Occipital lobe (tissue), 2 donors: ENCODE results near the gene TAC3. TPM values are rescaled to one million over a fixed set of nuclear protein-coding genes. Genes with fewer than 3 reads are reported as not detected.
"Not testable (repeated sequence)": the region's sequence is repeated elsewhere in the genome, so short reads cannot be mapped to it uniquely, and the experiment has no call there.

Source experiments
- DNase-seq: peaks from one replicate; lab custom pipeline; 2025; lab: John Stamatoyannopoulos, UW
- total RNA-seq: library from RNA; depleted of rRNA; stranded (reverse); fragments of >200 nt; gene quantifications from one replicate; pipeline ENCODE4 v1.2.3, GENCODE V29; 2014

Gene TAC3
- total RNA-seq, 1 donor from 2014 or later: 1.6 TPM

DNA sequence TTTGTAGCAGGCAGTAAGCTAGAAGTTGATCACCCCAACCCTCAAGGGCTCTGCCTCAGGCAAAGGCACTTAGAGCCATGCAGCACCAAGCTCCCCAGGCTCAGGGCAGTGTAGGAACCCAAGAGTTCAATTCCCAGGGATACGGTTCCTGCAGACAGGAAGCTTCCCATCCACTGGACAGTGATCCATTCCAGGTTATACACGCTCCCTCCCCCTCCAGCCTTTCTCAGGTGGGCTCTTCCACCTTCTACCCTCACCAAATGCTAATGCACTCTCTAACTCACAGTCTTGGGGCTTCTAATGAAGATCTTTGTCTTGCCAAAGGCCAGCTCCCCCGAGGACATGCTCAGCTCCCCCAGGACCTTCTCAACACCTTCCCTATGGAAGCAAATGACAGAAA is 20.9 kb upstream of the TAC3 start:
- no peak for DNase-seq

DNA sequence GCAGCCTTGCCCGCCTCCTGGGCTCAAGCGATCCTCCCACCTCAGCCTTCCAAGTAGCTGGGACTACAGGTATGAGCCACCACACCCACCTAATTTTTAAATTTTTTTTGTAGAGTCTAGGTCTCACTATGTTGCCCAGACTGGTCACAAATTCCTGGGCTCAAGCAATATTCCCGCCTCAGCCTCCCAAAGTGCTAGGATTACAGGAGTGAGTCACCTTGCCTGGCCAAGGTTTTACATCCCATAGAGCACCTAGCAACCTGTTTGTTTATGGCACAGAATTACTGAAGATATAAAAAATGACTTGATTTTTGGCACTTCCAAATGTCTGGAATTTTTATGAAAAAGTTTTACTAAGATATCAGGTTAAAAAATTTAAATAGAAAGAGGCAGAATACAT is 17.1 kb upstream of the TAC3 start:
- no peak for DNase-seq

DNA sequence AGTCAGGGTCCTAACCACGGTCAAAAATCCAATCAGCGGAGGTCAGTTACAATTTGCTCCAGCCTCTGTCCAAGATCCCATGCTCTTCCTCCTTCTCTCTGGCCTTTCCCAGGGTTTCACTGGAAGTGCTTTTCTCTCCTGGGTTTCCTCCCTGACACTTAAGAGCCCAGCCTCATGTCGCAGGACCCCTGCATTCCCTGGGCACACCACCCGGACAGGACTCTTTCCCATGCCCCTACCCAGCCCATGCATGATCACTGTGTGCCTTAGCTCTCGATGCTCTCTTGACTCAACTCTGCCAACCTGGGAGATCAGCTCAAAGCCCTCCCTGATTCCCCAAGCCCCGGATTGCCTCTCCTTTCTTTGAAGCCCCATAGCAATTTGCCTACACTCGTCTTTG is 15.5 kb upstream of the TAC3 start:
- DNase-seq: no peak

DNA sequence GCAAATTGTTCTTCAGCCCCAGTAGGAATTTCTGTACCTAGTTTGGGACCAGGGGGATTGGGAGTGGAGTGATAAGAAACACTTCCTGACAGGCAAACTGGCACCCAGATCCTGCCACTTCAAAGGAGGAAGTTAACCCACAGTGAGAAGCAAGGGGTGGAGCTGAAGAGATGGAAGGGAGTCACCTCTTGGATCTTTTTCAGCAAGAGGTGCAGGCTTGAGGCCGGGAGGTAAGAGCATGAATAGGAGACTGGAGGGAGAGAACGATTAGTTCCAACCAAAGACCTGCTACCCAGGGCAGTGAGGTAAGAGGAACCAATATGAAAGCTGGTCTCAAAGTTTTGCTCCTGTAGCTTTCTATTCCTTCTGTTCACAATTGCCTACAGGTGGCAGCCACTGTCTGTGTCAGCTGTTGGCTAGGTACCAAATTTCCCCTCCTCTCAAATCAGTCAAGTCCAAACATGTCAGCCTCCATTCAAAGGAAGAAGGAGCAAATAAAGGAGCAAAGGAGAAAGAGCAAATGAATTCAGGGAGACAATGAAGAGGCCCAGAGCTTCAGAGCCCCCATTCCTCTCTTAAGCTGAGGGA is 14.9 kb upstream of the TAC3 start:
- DNase-seq: no peak

DNA sequence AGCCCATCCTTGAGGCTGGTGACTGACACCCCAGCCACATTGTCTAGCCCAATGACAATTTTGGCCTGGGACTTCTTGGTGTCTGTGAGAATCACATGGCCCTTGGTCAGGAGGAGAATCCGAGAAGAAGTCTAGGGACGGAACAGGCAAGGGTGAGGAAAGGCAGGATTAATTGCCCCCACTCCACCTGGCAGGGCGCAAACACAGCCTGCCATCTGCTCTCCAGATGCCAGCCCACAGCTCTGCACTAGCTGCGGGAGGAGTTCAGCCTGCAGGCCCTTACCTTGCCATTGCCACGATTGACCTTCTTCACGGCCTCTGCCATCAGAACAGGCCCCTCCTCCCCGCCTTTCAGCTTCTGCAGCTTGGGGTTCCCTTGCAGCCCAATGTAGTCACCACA is 13.1 kb upstream of the TAC3 start:
- no peak for DNase-seq

DNA sequence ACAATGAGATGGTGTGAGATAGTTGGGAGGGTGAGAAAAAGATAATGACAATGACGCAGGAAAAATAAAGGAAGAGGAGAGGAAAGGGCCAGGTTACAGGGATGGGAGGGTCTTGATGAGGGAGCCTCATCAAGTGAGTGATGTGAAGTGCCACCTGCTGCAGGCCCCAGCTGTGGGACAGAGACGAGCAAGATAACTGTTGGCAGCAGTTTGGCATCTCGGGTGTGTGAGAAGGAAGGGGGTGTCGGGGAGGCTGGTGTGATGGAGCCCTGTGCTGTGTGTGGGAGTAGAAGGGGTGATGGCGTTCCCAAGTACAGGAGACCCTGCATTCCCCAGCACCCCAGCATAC is 11.4 kb upstream of the TAC3 start:
- DNase-seq: no peak

DNA sequence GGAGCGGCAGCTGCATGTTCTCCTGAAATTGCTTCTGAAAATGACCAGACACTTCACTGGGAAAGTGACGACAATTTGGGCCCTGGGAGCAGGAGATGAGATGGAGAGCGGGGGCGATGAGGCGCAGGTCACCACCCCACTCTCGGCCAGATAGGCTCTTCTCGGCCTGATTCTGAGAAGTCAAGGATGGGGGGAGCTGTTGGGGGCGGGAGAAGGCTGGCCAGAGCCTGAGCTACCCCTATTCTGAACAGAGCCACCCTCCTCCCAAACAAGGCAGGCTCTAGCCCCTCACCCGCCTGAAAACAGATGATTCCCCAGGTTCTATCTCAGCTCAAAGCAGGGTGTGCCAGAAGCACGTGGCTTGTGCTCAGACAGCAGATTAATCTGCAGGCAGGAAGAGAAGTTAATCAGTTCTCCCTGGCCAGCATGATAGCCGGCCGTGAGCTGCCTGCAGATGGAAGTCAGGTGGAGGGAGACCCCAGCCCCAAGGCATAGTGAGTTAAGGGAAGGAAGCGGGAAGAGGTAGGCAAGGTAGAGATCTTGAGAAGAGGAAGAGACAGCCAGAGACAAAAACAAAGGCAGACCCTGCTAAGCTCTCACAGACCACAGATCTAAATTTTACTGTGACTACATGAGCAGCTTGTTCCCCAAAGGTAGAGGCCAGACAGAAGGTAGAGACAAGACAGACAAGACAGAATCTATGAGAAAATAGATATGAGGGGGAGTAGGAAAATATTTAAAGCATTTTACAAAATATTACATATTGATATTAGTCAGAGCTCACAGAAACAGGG is 10.9 kb upstream of the TAC3 start:
- DNase-seq: no peak

DNA sequence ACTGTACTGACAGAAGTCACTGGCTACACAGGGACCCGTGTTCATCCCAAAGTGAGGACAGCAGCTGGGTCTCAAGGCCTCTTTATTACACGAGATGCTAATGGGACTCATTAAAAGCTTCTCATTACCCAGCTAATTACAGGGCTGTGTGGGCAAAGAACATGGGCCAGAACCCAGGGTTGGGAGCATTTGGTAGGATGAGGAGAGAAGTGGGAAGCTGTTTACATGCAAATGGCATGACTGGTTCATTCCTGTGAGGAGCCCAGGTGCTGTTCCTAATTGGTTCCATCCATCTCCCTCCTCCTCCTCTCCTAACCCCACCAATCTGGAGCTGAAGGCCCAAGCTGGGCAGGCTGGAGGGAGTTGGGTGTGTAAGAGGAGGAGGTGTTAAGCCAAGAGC is 8.9 kb upstream of the TAC3 start:
- DNase-seq: no peak

DNA sequence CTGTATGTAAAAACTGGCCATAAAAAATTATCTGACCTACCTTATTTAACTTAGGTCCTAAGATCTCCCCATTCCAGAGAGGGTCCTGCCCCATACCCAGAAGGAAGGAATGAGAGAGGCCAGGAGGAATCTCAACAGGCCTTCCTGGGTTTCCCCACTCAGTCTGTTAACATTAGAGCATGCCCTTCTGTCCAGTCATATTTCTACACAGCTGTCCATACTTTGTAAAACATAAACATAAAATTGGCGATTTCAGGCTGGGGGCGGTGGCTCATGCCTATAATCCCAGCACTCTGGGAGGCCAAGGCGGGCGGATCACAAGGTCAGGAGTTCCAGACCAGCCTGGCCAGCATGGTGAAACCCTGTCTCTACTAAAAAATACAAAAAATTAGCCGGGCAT is 6.0 kb upstream of the TAC3 start:
- DNase-seq: not testable (repeated sequence)

DNA sequence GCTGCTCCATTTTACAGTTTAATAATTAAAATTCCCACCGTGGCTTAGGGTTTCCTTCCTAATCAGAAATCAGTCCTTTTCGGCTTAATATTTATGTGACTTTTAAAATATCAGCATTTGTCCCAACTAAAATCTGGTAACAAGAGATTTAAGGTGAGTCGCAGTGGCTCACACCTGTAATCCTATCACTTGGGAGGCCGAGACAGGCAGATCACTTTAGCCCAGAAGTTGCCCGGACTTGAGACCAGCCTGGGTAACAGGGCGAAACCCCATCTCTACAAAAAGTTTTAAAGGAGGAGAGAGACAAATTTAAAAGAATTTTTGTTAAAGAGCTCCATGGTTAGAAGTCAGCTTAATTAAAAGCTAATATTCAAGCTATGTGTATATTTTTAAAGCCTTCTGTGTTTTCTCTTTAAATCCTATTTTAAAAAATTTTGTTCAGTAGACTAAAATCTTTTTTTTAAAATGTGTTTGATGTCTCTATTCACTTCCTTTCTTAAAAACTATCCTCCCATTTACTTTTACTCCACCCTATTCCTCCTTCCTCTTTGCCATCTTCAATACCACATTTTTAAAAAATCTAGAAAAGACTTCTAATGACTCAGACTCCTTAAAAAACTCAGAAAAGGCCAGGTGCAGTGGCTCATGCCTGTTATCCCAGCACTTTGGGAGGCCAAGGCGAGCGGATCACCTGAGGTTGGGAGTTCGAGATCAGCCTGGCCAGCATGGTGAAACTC is 3.8 kb upstream of the TAC3 start:
- DNase-seq: no peak

DNA sequence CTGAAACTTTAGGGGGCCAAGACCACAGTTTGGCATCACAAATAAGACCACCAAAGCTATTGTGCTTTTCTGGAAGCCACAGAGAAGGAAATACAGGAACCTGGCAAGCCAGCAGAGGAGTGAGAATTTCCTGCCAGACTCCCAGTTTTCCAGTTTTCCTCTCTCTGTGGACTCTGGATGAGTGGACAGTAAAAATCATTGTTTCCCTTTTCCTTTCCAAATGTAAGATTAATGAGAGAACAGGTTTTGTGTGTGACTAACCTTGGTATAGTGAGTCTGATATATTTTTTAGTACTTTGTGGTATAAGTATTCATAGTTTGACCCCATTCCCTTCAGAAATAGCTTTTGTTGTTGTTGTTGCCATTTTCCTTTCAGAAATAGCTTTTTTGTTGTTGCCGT is 2.6 kb upstream of the TAC3 start:
- no peak for DNase-seq

DNA sequence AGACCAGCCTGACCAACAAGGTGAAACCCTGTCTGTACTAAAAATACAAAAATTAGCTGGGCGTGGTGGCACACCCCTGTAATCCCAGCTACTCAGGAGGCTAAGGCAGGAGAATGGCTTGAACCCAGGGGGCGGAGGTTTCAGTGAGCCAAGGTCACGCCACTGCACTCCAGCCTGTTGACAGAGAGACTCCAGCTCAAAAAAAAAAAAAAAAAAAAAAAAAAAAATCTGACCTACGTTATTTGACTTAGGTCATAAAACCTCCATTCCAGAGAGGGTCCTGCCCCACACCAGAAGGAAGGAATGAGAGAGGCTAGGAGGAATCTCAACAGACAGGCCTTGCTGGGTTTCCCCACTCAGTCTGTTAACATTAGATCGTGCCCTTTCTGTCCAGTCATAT is 2.0 kb upstream of the TAC3 start:
- DNase-seq: not testable (repeated sequence)

DNA sequence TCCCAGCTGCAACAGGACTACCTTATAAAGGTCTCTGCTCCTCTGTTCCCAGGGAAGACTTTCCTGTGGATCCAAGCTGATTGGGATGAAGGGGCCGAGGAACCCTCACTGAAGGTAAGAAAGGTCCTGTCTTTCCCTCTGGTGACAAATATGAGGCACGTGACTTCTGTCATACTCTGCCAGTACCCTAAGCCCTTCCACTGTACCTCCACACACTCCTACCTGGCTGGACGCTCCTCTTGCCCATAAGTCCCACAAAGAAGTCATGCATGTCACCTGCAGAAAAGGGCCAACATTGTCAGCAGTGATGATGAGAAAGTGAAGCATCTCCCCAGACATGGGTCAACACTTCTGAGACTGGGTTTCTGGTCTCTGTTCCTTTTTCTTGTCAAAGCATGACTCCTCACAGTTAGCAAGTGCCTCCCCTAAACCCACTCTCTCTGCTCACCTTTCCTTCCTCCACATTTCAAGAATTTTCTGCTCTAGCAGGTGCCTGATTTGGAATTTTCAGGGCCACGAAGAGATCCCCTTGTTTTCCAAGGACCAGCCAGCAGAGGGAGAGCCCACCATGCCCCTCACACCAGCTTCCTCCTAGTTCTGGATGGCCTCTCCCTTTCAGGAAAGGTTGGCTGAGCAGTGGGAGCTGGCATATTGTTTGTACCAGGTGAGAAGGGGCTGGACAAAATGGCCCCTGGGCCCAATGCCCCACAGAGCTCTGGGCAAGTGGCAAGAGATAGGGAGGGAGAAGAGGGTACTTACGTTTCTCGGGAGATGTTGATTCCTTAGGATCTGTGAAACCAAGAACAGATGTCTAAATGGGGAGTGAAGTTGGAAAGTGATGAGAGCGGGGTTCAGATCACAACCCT is 3.5 kb downstream of the TAC3 start:
- DNase-seq: no peak

DNA sequence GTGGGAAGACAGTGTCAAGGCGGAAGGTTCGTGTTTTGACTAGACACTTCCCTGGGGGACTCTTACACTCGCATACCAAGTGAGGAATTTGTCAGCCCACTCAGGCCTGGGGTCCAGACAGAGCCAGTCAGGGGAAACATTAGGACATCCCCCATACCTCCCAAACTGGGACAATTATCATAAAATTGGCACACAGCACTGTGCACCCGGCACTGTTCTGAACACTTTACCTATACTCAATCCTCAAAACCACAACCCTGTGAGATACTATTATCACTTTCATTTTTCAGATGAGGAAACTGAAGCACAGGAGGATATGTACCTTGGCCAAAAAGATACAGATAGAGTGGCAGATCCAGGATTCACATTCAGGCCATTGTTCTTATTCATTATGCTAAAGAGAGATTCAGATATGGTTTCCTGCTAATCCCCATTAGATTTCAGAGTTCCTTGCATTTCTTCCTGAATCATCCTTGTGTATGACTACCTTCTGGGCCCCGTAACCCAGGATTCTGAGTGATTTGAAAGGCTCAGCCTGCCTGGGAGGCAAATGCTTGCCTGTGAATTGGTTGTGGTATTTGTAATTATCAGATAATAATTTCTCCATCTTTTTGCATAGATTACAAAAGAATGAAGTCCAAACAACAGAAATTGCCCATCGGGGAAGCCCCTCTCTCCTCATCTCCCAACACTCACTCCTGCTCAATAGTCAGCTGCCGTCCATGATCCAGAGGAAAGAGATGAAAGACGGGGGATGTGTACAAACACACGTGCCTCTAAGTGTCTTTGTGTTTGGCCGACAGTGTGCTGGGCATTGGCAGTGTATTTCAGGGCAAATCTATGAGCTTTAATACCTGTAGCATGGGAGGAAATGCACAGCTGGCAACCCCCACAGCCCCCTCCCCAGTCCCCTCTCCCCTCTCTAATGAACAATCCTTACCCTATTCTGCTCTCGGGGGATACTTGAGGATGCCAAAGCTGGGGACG is 4.6 kb downstream of the TAC3 start:
- DNase-seq: no peak

DNA sequence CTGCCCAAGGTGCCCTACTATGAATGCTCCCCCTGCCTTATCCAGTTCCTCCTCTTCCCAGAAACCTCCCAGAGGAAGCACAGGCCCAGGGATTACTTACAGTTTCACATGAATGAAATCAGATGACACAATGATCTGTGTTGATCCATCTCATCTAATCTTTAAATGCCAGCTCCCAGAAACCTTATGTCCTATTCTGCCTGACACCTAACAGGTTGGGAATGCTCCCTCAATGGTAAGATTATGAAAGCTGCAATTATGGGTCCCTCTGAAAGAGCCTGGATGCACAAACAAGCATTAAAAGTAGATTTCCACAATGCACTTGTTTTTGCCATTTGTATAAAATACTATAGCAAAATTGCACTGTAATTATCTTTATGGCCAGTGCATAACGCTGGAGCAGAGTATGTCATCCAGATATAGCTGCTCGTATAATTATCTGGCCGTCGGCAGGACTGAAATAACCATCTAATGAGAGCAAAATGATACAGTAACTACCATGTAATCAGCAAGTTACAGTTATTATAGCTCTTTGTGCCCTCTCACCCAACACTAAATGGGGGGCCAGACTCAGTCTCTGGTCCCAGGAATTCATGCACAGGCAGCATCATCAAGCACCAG is 5.6 kb downstream of the TAC3 start:
- no peak for DNase-seq

DNA sequence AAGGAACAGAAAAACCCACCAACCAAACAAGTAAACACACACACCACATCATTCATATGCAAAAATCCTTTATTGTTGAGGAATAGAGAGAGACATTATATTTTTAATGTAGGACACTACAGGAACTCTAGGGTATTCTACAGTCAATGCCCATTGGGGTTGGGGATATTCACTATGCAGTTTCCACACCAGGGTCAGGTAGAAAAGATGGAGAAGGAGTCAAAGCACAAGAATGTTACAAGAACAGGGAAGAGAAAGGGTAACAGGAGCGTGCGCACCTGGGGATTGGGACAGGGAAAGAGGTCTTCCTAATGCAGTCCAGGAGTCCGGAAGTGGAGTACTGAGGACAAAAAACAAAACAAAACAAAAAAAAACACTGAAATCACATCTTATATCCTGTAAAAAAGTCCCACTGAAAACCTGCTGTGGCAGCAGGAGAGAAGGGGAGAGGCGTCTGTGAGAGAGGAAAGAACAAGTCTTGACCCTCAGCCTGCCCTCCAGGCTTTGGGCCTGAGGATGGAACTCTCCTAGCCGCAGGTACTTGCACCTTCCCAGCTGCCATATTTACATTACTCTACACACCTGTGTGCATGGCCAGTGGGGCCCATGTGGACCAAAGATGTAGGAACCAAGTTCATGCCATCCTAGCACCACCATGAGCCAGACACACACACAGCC is 6.2 kb downstream of the TAC3 start:
- DNase-seq: no peak

DNA sequence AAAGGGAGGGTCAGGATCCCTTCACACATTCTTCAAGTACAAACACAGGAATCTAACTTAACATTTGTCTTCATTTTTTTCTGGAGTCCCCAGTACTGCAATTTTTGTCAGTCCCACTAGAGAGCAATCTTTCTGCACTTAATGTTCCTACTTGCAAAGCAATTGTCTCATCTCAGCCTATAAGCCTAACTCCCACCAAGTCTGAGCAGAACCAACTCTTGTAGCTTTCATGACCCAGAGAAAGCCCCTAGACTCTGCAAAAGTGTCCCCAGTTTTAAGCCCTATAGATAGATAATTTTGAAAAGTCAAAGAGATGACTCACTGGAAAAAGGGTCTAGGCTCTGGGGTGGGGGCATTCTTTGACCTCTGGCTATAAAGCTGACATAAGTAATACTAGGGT is 8.2 kb downstream of the TAC3 start:
- no peak for DNase-seq

DNA sequence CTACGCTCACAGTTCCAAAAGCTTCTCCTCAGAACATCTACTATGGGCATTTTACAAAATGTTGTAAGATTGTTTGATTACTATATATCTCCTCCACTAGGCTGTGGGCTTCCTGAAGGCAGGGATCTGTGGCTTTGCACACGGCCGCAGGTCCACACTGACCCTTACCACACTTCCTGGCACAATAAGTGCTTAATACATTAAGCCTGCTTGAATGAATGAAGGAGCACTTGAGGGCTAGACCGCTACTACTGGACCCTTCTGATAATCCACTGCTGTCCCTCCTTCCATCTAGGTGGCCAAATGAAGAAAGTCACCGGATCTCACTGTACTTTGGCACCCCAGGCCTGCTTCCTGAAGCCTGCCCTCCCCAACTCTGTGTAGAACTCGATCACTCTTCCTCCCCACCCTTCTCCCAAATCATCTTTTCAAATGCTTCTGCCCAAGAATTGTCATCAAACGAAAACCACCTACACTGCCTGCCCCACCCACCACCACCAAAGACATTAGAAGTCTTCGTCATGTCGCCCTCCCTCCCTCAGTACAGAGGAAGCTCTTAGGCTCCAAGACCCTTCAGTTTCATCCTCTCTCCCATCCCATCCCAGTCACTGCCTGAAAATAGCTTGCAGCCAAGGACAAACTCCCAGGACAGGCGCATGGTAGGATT is 9.4 kb downstream of the TAC3 start:
- no peak for DNase-seq
